Stimulated activated CD4-positive, alpha-beta T cell treated with anti-CD3 and anti-CD28 coated beads, Interleukin-1b, Interleukin-23, amount 100 ng/mL, for 1 hour (primary cell): ENCODE results near the gene CARD18.
"Not testable (repeated sequence)": the region's sequence is repeated elsewhere in the genome, so short reads cannot be mapped to it uniquely, and the experiment has no call there.

Experiments used
- DNase-seq, 2 donors: peaks; one replicate each; pipeline ENCODE4 v3.0.0-alpha.2; 2020; ENCODE audit warnings: low read depth in 2 of 2

CARD18 gene

GRCh38 chr11:105132716-105133511 lies 6.7 kb downstream of the CARD18 start:
- no peak for DNase-seq

DNA sequence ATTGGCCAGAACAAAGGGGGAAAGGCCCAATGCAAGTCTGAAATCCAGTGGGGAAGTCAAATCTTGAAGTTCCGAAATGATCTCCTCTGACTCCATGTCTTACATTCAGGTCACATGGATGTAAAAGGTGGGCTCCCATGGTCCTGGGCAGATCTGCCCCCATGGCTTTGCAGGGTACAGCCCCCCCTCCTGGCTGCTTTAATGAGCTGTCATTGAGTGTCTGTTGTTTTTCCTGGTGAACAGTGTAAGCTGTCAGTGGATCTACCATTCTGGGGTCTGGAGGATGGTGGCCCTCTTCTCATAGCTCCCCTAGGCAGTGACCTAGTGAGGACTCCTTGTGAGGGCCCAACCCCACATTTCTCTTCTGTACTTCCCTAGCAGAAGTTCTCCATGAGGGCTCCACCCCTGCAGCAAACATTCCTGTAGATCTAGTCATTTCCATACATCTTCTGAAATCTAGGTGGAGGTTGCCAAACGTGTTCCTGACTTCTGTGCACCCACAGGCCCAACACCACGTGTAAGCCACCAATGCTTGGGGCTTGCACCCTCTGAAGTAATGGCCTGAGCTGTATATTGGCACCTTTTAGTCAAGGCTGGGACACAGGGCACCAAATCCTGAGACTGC lies 9.3 kb downstream of the CARD18 start:
- DNase-seq = no peak

- no peak for DNase-seq
Measured at GRCh38 chr11:105124756-105125155, 14.8 kb downstream of the CARD18 start.

DNA sequence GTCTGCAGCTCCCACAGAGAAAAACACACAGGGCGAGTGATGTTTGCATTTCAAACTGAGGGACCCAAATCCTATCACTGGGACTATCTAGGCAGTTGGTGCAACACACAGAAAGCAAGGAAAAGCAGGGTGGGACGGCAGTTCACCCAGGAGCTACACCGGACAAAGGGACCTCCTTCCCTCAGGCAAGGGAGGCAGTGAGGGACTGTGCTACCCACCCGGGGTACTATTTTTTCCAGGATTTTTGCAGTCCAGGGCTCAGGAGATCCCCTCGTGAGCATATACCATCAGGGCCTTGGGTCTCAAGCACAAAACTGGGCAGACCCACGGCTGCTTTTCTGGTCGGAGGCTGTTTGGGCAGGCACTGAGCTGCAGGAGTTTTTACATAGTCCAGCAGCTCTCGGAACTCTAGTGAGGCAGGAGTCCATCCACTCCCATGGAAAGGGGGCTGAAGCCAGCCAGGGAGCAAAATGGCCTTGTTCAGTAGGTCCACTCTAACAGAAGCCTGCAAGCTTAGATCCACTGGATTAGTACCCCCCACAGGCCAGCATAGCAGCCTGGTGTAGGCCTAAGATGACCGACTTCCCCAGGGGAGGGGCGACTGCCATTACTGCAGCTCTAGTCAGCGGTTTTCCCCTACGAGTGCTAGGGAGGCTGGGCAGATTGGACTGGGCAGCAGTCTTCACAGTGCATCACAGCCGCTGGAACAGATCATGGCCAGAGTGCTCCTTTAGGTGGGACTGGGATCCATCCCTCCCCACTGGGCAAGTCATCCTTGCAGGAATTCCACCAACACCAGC lies 28.2 kb downstream of the CARD18 start:
- no peak for DNase-seq

DNA sequence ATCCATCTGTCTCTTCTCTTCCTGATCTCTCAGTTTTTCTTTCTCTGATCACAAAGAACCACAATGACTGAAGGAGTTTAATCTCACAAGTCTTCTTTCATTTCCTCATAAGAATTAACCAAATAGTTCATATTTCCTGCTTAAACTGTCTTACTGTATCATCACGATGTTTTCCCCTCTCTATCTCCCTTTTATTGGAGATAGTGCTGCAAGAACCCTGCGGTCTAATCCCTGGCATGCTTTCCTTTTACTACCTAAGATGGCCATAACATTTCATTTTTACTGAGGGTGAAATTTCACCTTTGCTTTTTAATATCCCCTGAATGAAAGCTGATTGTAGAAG lies 28.9 kb downstream of the CARD18 start:
- no peak for DNase-seq

DNA sequence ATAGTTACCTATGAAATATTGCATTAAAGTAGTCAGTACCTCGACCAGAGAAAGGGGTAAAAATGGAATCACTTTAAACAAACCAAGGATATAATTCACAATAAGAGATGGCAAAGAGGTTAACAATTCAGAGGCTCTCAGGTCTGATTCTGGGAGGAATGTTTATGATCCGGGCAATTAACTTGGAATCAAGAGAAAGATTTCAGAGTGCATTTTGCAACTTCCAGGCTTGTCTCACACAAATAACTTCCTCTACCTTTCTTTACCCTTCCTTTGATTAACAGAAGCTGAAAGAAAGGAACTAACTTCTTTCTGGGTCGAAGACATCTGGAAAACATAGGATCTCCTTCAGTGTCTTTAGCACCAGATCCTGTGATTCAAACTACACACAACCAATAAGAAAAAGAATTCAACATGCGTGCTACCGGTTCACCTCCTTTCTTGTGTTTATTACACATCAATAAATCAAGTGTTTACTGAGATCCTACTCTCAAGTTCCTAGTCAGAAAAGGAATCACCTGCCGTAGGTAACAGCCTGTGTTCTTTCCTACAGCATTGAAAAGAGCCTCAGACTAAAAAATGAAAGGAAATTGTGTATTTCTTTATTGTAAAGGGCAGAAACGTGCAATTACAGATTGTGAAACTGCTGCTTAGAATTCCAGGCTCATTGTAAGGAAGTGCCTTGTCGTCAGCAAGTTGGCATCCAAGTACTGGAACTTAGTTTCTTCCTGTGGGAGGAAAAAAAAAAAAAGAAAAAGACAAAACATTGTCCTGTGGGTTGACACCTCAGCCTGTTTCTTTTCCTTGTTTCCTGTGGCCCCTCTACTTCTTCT lies 29.5 kb downstream of the CARD18 start:
- DNase-seq = no peak

- no peak for DNase-seq
Measured at GRCh38 chr11:105109321-105109720, 30.2 kb downstream of the CARD18 start.

DNA sequence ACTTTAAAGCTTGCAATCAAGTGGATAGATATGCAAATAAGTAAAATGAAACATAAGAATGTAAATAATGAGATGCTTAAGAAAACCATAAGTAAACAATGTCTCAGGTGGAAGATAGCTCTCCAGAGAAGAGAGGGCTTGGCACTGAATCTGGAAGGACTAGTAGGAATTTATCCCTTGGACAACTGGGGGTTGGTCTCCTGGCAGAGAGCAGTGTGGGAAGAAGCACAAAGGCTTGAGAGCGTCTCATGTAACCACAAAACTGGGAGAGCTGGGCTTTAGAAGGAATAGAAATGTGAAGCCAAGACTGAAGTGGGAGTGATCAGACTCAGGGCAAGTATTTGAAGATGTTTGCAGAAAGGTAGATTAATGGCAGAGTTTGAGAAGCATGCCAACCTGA lies 31.3 kb downstream of the CARD18 start:
- no peak for DNase-seq

DNA sequence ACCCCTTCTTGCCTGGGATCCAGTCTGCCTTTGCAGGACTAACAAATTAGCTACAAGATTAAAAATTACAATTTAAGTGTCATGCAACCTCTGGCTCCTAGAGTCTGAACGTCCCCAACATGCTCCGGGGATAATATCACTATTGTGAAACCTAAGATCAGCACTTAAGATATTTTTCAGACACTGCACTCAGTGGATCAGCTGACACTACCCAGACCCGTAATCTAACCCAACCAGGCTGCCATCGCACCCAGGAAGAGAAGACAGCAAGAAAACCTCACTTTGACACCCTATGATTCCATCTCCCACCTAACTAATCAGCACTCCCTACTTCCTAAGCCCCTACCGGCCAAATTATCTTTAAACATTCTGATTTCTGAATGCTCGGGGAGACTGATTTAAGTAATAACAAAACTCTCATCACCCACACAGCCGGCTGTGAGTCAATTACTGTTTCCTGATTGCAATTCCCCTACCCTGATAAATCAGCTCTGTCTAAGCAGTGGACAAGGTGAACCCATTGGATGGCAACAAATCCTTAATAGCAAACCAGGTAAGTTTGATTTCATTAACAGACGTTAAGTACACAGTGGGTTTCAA lies 32.2 kb downstream of the CARD18 start:
- not testable (repeated sequence) for DNase-seq

DNA sequence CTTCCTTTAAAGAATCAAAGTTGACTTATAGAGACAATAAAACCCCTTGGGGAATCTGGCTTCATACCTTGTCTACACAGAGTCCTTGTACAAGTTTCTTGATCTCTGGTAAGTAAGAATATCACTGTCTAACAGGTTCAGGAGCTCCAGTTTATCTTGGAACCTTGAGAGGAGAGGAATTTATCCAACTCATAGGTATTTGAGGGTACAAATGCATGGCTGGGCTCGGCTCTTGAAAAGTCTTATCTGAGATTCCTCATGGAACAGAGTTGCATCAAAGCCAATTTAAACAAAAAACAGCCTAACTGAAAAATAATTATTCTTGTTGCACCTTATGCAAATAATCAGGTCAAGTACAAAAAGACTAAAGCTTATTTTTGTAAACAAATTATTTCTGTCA lies 33.4 kb downstream of the CARD18 start:
- DNase-seq = no peak

GRCh38 chr11:105104292-105104691 lies 35.3 kb downstream of the CARD18 start:
- DNase-seq = no peak

DNA sequence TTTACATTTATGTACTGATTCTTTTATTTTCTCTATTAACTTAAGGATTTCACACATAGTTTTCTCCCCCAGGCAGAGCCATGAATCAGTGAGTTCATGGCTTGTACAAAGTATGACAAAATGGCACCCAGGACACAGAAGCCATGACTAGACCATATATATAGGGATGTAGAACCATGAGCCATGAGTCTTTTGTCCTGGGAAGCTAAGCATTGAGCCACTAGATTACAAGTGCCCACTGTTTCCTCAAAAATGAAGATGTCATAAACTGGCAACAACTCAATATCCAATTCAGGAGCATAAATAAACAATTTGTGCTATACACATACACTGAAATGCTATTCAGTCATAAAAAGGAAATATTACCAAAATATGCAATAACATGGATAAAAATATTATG lies 36.2 kb downstream of the CARD18 start:
- DNase-seq = no peak

GRCh38 chr11:105102079-105102581 lies 37.4 kb downstream of the CARD18 start:
- not testable (repeated sequence) for DNase-seq

GRCh38 chr11:105100981-105101630 lies 38.5 kb downstream of the CARD18 start:
- DNase-seq = no peak

DNA sequence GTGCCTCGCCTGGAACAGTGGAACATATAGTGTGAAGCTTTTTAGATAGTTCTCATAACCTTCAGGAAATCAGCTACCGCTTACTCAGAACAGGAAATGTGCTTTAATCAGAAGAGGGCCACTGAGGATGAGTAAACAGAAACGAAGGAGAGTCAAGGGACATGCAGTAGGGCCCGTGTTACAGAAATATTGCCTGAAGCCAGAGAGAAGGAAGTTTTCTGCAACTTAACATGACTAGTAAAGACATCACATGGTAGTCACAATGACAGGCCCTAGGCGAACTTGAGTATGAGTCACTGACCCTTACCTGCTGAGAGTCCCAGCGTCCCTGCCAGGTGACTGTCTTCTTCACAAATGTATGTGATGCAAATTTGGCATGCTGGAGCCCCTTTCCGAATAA lies 39.4 kb downstream of the CARD18 start:
- DNase-seq = no peak

DNA sequence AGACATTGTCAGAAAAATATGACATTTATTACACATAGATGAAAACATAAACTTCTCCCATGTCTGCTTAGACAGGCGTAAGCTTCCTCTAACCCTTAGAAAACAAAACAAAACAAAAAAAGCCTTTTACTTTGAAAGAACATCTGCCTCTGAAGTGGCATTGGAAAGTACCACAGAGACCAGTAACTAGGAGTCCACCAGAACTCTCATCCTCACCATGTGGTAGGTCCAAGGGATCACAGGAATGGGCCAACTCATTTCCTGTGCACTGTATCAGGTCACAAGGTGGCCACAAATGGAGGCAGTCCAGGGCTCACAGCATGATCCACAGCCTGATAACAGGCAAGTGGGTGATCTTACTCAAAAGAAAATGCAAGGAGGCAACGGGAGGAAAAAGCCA lies 40.0 kb downstream of the CARD18 start:
- DNase-seq = not testable (repeated sequence)

DNA sequence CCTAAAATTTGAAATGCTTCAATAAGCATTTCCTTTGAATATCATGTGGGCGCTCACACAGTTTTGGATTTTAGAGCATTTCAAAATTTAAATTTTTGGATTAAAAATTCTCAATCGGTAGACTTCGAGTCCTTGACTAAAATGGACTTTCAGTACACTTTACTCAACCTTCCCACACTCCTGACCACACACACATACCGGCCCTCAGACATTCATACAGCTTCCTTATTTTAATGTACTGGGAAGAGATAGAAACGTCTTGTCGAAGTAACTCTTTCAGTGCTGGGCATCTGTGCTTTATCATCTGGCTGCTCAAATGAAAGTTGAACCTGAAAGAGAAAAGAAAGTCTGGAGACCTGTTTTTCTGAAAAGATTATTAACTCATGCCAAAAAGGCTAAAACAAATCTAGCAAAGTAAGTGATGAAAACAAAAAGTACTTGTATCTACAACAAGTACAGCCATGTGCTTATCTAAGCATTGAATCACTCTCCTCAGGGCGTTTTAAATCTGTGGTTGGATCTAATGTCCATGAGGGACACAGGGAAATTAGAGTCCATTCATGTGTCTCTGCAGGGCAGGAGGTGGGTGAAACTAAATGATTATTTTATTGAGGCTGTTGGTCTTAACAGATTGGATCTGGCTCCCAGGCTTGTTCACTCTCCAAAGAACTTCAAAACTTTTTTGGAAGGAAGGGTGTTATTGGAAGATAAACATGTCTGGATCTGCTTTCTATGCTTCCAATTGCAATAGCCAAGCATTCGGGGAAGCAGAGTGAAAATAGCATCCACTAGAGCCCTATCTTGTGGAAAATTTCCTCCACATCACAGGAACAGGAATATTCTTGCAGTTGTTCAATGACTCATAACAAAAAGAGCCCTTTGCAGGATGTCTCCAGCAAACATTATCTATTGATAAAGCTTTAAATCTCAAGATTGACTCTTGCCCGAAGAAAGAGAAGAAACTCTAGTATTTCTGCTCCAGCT lies 47.0 kb downstream of the CARD18 start:
- DNase-seq = no peak
